Mesodermal cell (in vitro differentiated cells): ENCODE results near the gene STMN3.

ENCODE experiments used
- H3K27ac ChIP-seq: 2 replicates; pipeline ENCODE4 v1.7.0; 2013; ENCODE audit warnings: mild to moderate bottlenecking, low read depth, low read length, moderate library complexity; ENCODE audit not compliant: severe bottlenecking
- H3K36me3 ChIP-seq: 2 replicates; pipeline ENCODE4 v1.7.1; 2013; ENCODE audit warnings: mild to moderate bottlenecking, low read length, moderate library complexity; ENCODE audit not compliant: control insufficient read depth, insufficient read depth
- H3K4me1 ChIP-seq: one replicate; pipeline ENCODE4 v1.7.1; 2013; ENCODE audit warnings: mild to moderate bottlenecking, low read length; ENCODE audit not compliant: insufficient read depth, control insufficient read depth, poor library complexity, severe bottlenecking
- H3K4me3 ChIP-seq: 2 replicates; pipeline ENCODE4 v1.7.0; 2013; ENCODE audit warnings: low read length, control low read depth, mild to moderate bottlenecking; ENCODE audit not compliant: insufficient read depth, poor library complexity, severe bottlenecking; ENCODE audit errors: extremely low read depth
- H3K9me3 ChIP-seq: 2 replicates; pipeline ENCODE4 v1.7.1; 2013; ENCODE audit warnings: mild to moderate bottlenecking, low read length, moderate library complexity; ENCODE audit not compliant: control insufficient read depth
- whole genome bisulfite sequencing, 2 experiments: methylation state at CpG; one replicate each; pipeline ENCODE4 v1.1.5; 2013; ENCODE audit warnings: missing lambda C conversion rate in 2 of 2; ENCODE audit not compliant: insufficient coverage in 2 of 2; 5-methylcytosine and 5-hydroxymethylcytosine counted together

Gene STMN3

GRCh38 chr20:63696628-63697356, 43.6 kb upstream of the STMN3 start, which contains the start of gene TNFRSF6B:
TSS of gene TNFRSF6B (plus strand) at chr20:63696652. CDS start at chr20:63696768, 116 bp downstream.
- Histone ChIP-seq H3K9me3 (no peaks in the 10 kb centered on the region), H3K4me1 (peaks cover 28% of the 10 kb centered on the region), H3K36me3 (peaks cover 10% of the 10 kb centered on the region), H3K4me3 (no peak within 1 kb of the TSS), H3K27ac (no peak within 1 kb of the TSS)
- 83 to 85% methylated on average over 37 to 52 of the region's 52 CpGs for WGBS, 2 experiments

- Histone ChIP-seq H3K36me3 (peaks cover 10% of the 10 kb centered on the region), H3K27ac (no peak overlapping the region), H3K9me3 (no peaks in the 10 kb centered on the region), H3K4me3 (no peak overlapping the region), H3K4me1 (peaks cover 28% of the 10 kb centered on the region)
- 67 to 70% methylated on average over 2 to 5 of the region's 6 CpGs for WGBS, 2 experiments
These were observed 43.0 kb upstream of the STMN3 start for GRCh38 chr20:63696306-63696627.

- WGBS, 2 experiments = 94 to 96% methylated on average over 21 to 25 of the region's 25 CpGs
- H3K36me3 ChIP-seq = peaks cover 10% of the 10 kb centered on the region
- H3K4me3 ChIP-seq = no peak overlapping the region
- H3K4me1 ChIP-seq = peaks cover 28% of the 10 kb centered on the region
- no peak overlapping the region for H3K27ac ChIP-seq
- no peaks in the 10 kb centered on the region for H3K9me3 ChIP-seq
These were observed 42.4 kb upstream of the STMN3 start for GRCh38 chr20:63695424-63696305.

- 95 to 96% methylated on average over 35 to 36 of the region's 37 CpGs for WGBS, 2 experiments
These were observed 41.6 kb upstream of the STMN3 start for GRCh38 chr20:63694584-63695423.

GRCh38 chr20:63693733-63694583, 40.7 kb upstream of the STMN3 start:
- peaks cover 6% of the 10 kb centered on the region for H3K36me3 ChIP-seq
- no peak overlapping the region for H3K27ac ChIP-seq
- WGBS, 2 experiments = 95 to 96% methylated on average over 12 to 21 of the region's 21 CpGs
- H3K9me3 ChIP-seq = no peaks in the 10 kb centered on the region
- no peak overlapping the region for H3K4me3 ChIP-seq
- peaks cover 18% of the 10 kb centered on the region for H3K4me1 ChIP-seq

More at GRCh38 chr20:63694584-63695423, 41.6 kb upstream of the STMN3 start:
- Histone ChIP-seq H3K4me3 (no peak overlapping the region), H3K4me1 (peaks cover 27% of the 10 kb centered on the region), H3K27ac (no peak overlapping the region), H3K36me3 (peaks cover 7% of the 10 kb centered on the region), H3K9me3 (no peaks in the 10 kb centered on the region)

- no peak overlapping the region for H3K4me3 ChIP-seq
- peaks cover 6% of the 10 kb centered on the region for H3K36me3 ChIP-seq
- no peak overlapping the region for H3K27ac ChIP-seq
- peaks cover 11% of the 10 kb centered on the region for H3K4me1 ChIP-seq
- H3K9me3 ChIP-seq = no peaks in the 10 kb centered on the region
- 97 to 100% methylated on average over 7 to 8 of the region's 10 CpGs for WGBS, 2 experiments
These were observed 40.0 kb upstream of the STMN3 start for GRCh38 chr20:63693083-63693732.

- 92 to 94% methylated on average over 15 to 17 of the region's 20 CpGs for WGBS, 2 experiments
- H3K9me3 ChIP-seq = no peaks in the 10 kb centered on the region
- H3K27ac ChIP-seq = peak overlapping the region; percentile 16
- H3K36me3 ChIP-seq = peaks cover 6% of the 10 kb centered on the region
- H3K4me1 ChIP-seq = peaks cover 5% of the 10 kb centered on the region
- no peak overlapping the region for H3K4me3 ChIP-seq
These were observed 39.3 kb upstream of the STMN3 start for GRCh38 chr20:63692436-63693082.

GRCh38 chr20:63691711-63692435, 38.6 kb upstream of the STMN3 start:
- Histone ChIP-seq H3K27ac (peak overlapping the region; percentile 16), H3K4me1 (peaks cover 10% of the 10 kb centered on the region), H3K9me3 (no peaks in the 10 kb centered on the region), H3K4me3 (no peak overlapping the region), H3K36me3 (peaks cover 6% of the 10 kb centered on the region)
- 93 to 94% methylated on average over 18 to 21 of the region's 21 CpGs for WGBS, 2 experiments
